Uterus (tissue), 2 donors: ENCODE results near the gene YTHDF1.

Source experiments
- POLR2A ChIP-seq, 2 donors: fragments of 450-650 bp; IDR thresholded peaks; one replicate each; pipeline ENCODE4 v1.6.1; 2016; ENCODE audit warnings: antibody characterized with exemption in 2 of 2, mild to moderate bottlenecking in 1 of 2, moderate library complexity in 1 of 2
- TF ChIP-seq, protein P1 (sequence below), 4 experiments: fragments of 200-600 bp in 2 of 4; fragments of 450-650 bp in 2 of 4; sonication (generic) in 2 of 4; IDR thresholded peaks; one replicate each; pipeline ENCODE4 v1.5.1; 2016 to 2019; ENCODE audit warnings: antibody characterized with exemption in 4 of 4, mild to moderate bottlenecking in 2 of 4, moderate library complexity in 1 of 4

- TF ChIP-seq, protein P1, sequence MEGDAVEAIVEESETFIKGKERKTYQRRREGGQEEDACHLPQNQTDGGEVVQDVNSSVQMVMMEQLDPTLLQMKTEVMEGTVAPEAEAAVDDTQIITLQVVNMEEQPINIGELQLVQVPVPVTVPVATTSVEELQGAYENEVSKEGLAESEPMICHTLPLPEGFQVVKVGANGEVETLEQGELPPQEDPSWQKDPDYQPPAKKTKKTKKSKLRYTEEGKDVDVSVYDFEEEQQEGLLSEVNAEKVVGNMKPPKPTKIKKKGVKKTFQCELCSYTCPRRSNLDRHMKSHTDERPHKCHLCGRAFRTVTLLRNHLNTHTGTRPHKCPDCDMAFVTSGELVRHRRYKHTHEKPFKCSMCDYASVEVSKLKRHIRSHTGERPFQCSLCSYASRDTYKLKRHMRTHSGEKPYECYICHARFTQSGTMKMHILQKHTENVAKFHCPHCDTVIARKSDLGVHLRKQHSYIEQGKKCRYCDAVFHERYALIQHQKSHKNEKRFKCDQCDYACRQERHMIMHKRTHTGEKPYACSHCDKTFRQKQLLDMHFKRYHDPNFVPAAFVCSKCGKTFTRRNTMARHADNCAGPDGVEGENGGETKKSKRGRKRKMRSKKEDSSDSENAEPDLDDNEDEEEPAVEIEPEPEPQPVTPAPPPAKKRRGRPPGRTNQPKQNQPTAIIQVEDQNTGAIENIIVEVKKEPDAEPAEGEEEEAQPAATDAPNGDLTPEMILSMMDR (IDR thresholded peaks at IDR 0.05), result peak in 1 of 4 experiments; percentile 38
- no peak for TF ChIP-seq POLR2A (IDR thresholded peaks at IDR 0.05)
Observed at GRCh38 chr20:63234693-63235398, 18.9 kb upstream of the YTHDF1 start.
